ENCODE data around the gene TFPT.

DNA sequence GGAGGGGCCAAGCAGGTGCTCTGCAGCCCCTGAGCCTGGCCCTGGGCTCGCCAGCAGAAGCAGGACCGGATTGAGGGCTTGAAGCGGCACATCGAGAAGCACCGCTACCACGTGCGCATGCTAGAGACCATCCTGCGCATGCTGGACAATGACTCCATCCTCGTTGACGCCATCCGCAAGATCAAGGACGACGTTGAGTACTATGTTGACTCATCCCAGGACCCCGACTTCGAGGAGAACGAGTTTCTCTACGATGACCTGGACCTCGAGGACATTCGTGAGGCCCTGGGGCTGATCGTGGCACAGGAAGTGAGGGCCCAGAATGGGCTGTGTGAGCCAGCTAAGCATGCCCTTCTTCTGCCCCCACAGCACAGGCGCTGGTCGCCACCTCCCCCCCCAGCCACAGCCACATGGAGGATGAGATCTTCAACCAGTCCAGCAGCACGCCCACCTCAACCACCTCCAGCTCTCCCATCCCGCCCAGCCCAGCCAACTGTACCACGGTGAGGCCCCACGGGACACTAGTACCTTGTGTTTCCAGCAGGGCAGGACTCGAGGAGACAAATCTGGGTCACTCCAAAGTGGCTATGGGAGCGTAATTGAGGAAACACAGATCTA is 30.2 kb upstream of the TFPT start:
- TF ChIP-seq, protein P1, sequence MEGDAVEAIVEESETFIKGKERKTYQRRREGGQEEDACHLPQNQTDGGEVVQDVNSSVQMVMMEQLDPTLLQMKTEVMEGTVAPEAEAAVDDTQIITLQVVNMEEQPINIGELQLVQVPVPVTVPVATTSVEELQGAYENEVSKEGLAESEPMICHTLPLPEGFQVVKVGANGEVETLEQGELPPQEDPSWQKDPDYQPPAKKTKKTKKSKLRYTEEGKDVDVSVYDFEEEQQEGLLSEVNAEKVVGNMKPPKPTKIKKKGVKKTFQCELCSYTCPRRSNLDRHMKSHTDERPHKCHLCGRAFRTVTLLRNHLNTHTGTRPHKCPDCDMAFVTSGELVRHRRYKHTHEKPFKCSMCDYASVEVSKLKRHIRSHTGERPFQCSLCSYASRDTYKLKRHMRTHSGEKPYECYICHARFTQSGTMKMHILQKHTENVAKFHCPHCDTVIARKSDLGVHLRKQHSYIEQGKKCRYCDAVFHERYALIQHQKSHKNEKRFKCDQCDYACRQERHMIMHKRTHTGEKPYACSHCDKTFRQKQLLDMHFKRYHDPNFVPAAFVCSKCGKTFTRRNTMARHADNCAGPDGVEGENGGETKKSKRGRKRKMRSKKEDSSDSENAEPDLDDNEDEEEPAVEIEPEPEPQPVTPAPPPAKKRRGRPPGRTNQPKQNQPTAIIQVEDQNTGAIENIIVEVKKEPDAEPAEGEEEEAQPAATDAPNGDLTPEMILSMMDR (IDR thresholded peaks at IDR 0.05): no peak
- no peak for TF ChIP-seq POLR2A (IDR thresholded peaks at IDR 0.05)

Data from uterus (tissue), 2 donors.